Prostate gland (tissue), 2 donors: Measurements from ENCODE around the gene SCARB1. TPM values are rescaled to one million over a fixed set of nuclear protein-coding genes. Genes with fewer than 3 reads are reported as not detected.

Experiments used
- DNase-seq: peaks from one replicate; pipeline ENCODE4 v3.0.0-alpha.2; 2019; ENCODE audit warnings: low spot score
- H3K27ac ChIP-seq, 2 donors: fragments of 200-600 bp; sonication (generic); 2 replicates each; pipeline ENCODE4 v1.5.1; 2017 to 2019
- H3K27me3 ChIP-seq: fragments of 200-600 bp; sonication (generic); replicated peaks from 2 replicates; pipeline ENCODE4 v1.5.1; 2019; ENCODE audit not compliant: insufficient read depth
- H3K36me3 ChIP-seq, 2 donors: fragments of 200-600 bp; sonication (generic); 1 replicate in 1 of 2; 2 replicates in 1 of 2; pipeline versions ENCODE4 v1.5.1 to v1.8.1; 2017 to 2019
- H3K4me1 ChIP-seq: fragments of 200-600 bp; sonication (generic); replicated peaks from 2 replicates; pipeline ENCODE4 v1.5.1; 2019
- H3K4me3 ChIP-seq, 2 donors: fragments of 200-600 bp; sonication (generic); 2 replicates each; pipeline ENCODE4 v1.5.1; 2017 to 2019
- H3K9me3 ChIP-seq: fragments of 200-600 bp; sonication (generic); 2 replicates; pipeline ENCODE4 v1.5.1; 2017
- POLR2A ChIP-seq: fragments of 450-650 bp; IDR thresholded peaks from one replicate; pipeline ENCODE4 v1.6.1; 2016; ENCODE audit warnings: antibody characterized with exemption, mild to moderate bottlenecking
- POLR2AphosphoS5 ChIP-seq: sonication (generic); formaldehyde crosslinking; IDR thresholded peaks from one replicate; pipeline ENCODE4 v1.6.1; 2017; ENCODE audit warnings: antibody characterized with exemption
- WGBS: methylation state at CpG from one replicate; pipeline ENCODE4 v1.1.5; 2018; 5-methylcytosine and 5-hydroxymethylcytosine counted together
- intact Hi-C: fragments of 100-400 bp; cut with DNase I; formaldehyde crosslinking; loops from one replicate; pipeline ENCODE4 v1.14.2; 2022
- total RNA-seq, 2 donors: library from RNA; depleted of rRNA; stranded (reverse); fragments of >200 nt; gene quantifications; one replicate each; pipeline ENCODE4 v1.1.0, GENCODE V29; 2016
- TF ChIP-seq, protein P1 (sequence below), 4 experiments: fragments of 200-600 bp in 2 of 4; fragments of 450-650 bp in 2 of 4; sonication (generic) in 2 of 4; IDR thresholded peaks; 1 replicate in 3 of 4; 2 replicates in 1 of 4; pipeline ENCODE4 v1.5.1; 2016 to 2019; ENCODE audit warnings: antibody characterized with exemption in 4 of 4, mild to moderate bottlenecking in 2 of 4, moderate library complexity in 2 of 4

Gene SCARB1
- total RNA-seq, 2 donors from 2014 or later = 28.0 to 44.4 TPM

GRCh38 chr12:124808272-124808671, 55.4 kb downstream of the SCARB1 start:
- no peak overlapping the region for H3K27ac ChIP-seq
- TF ChIP-seq, protein P1, sequence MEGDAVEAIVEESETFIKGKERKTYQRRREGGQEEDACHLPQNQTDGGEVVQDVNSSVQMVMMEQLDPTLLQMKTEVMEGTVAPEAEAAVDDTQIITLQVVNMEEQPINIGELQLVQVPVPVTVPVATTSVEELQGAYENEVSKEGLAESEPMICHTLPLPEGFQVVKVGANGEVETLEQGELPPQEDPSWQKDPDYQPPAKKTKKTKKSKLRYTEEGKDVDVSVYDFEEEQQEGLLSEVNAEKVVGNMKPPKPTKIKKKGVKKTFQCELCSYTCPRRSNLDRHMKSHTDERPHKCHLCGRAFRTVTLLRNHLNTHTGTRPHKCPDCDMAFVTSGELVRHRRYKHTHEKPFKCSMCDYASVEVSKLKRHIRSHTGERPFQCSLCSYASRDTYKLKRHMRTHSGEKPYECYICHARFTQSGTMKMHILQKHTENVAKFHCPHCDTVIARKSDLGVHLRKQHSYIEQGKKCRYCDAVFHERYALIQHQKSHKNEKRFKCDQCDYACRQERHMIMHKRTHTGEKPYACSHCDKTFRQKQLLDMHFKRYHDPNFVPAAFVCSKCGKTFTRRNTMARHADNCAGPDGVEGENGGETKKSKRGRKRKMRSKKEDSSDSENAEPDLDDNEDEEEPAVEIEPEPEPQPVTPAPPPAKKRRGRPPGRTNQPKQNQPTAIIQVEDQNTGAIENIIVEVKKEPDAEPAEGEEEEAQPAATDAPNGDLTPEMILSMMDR (IDR thresholded peaks at IDR 0.05) = no peak
- no peak for TF ChIP-seq POLR2AphosphoS5
- TF ChIP-seq POLR2A = no peak
- 89% methylated on average over 2 of the region's 2 CpGs for WGBS
- intact Hi-C loops = no loop called here
- H3K4me1 ChIP-seq = no peaks in the 10 kb centered on the region
- no peak for DNase-seq
- no peaks in the 10 kb centered on the region for H3K27me3 ChIP-seq
- H3K36me3 ChIP-seq = no peaks in the 10 kb centered on the region
- no peak overlapping the region for H3K4me3 ChIP-seq
- no peaks in the 10 kb centered on the region for H3K9me3 ChIP-seq

DNA sequence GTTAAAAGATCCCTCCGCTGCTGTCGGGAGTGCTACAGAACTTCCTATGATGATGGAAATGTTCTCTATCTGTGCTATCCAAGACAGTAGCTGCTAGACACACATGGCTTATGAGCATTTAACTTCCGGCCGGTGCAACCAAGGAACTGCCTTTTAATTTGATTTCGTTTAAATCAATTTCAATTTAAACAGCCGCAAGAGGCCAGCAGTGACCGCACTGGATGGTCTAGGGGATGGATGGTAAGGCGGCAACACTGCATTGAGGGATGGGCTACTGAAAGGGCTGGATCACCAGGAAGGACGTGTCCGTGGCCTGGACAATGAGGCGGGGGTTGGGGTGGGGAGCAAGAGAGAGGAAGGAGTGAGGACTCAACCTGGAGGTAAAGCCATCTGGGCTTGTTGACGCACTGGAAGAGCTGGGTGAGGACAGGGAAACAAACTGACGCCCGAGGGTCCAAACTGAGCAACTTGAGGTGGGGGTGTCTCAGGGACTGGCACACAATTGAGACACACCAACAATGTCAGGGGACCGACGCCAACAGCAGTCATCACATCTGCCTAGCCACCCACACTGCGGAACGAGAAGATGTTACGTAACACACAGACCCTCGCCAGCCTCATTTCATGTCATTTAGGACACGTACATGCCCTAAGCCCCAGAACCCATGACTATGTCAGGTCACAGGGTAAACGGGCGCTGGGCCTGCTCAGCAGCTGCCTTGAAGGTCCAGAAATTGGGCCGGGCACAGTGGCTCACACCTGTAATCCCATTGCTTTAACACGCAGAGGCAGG, 57.6 kb downstream of the SCARB1 start:
- WGBS = 96% methylated on average over 25 of the region's 25 CpGs
- TF ChIP-seq, protein P1 (IDR thresholded peaks at IDR 0.05) = no peak
- no peak for TF ChIP-seq POLR2AphosphoS5
- no peak for DNase-seq
- intact Hi-C loops = no loop called here
- H3K36me3 ChIP-seq = no peaks in the 10 kb centered on the region
- no peaks in the 10 kb centered on the region for H3K27me3 ChIP-seq
- H3K27ac ChIP-seq = no peak overlapping the region
- no peaks in the 10 kb centered on the region for H3K9me3 ChIP-seq
- H3K4me3 ChIP-seq = no peak overlapping the region
- H3K4me1 ChIP-seq = no peaks in the 10 kb centered on the region

GRCh38 chr12:124805050-124805449, 58.6 kb downstream of the SCARB1 start:
- Histone ChIP-seq H3K27ac (peak overlapping the region in 1 of 2 donors; percentile 41), H3K9me3 (no peaks in the 10 kb centered on the region), H3K4me3 (no peak overlapping the region), H3K27me3 (no peaks in the 10 kb centered on the region), H3K4me1 (no peaks in the 10 kb centered on the region), H3K36me3 (no peaks in the 10 kb centered on the region)
- TF ChIP-seq POLR2AphosphoS5 = no peak
- no peak for TF ChIP-seq POLR2A
- TF ChIP-seq, protein P1 (IDR thresholded peaks at IDR 0.05) = no peak
- intact Hi-C loops = no loop called here
- 95% methylated on average over 3 of the region's 3 CpGs for WGBS
- DNase-seq = no peak

GRCh38 chr12:124804011-124804621, 59.5 kb downstream of the SCARB1 start:
- Histone ChIP-seq H3K27me3 (no peaks in the 10 kb centered on the region), H3K4me1 (no peaks in the 10 kb centered on the region), H3K27ac (peak overlapping the region in 1 of 2 donors; percentile 41), H3K4me3 (no peak overlapping the region), H3K36me3 (no peaks in the 10 kb centered on the region), H3K9me3 (no peaks in the 10 kb centered on the region)
- TF ChIP-seq, protein P1 (IDR thresholded peaks at IDR 0.05) = peak in 2 of 4 experiments; percentile 24 to 44
- TF ChIP-seq POLR2AphosphoS5 = peak; percentile 82
- TF ChIP-seq POLR2A = no peak
- peak; percentile 84 for DNase-seq
- intact Hi-C loops = no loop called here
- whole genome bisulfite sequencing = 38% methylated on average over 9 of the region's 9 CpGs

DNA sequence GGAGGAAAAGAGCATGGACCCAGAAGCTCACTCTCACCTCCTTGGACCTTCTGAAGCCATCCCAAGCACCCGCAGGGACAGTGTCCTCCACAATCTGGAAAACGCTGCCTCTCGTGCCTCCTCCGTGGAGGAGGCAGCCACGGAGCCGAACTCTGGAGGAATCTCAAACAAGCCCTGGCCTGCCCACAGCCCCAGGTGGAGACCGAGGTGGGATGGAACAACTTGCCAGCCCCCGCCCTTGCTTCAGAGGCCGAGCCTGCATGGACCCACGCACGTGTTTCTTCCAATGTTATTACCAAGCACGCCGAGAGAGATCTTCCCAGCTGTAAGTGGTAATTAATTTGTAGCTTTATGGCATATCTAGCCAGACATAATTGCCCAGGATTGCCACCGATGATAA, 61.3 kb downstream of the SCARB1 start:
- intact Hi-C loops = no loop called here
- Histone ChIP-seq H3K27me3 (no peaks in the 10 kb centered on the region), H3K4me1 (no peaks in the 10 kb centered on the region), H3K36me3 (no peaks in the 10 kb centered on the region), H3K27ac (no peak overlapping the region), H3K4me3 (no peak overlapping the region), H3K9me3 (no peaks in the 10 kb centered on the region)
- DNase-seq = no peak
- WGBS = 58% methylated on average over 14 of the region's 14 CpGs
- TF ChIP-seq POLR2A = no peak
- no peak for TF ChIP-seq POLR2AphosphoS5
- TF ChIP-seq, protein P1 (IDR thresholded peaks at IDR 0.05) = no peak
